K562 (cell line): ENCODE results near the gene CMAS. TPM values are rescaled to one million over a fixed set of nuclear protein-coding genes. Genes with fewer than 3 reads are reported as not detected.

Experiments
- CBX8 ChIP-seq: fragments of 200-600 bp; sonication (generic); IDR thresholded peaks from 2 replicates; pipeline ENCODE4 v1.6.1; 2012; ENCODE audit warnings: borderline replicate concordance, mixed run types, low read depth, mild to moderate bottlenecking, moderate library complexity, mixed read lengths, low read length, control low read depth, inconsistent platforms; ENCODE audit not compliant: poor library complexity, severe bottlenecking; ENCODE audit errors: extremely low read depth
- CREB1 ChIP-seq, 2 experiments: sonication (generic) in 1 of 2; formaldehyde crosslinking in 1 of 2; IDR thresholded peaks; 2 replicates each; pipeline versions ENCODE4 v1.6.1 to v1.8.0; 2012 to 2022; ENCODE audit warnings: inconsistent platforms in 1 of 2, mild to moderate bottlenecking in 1 of 2, missing genetic modification reagents in 1 of 2, moderate library complexity in 1 of 2
- ETV5 ChIP-seq: sonication (generic); formaldehyde crosslinking; IDR thresholded peaks from 2 replicates; pipeline ENCODE4 v1.4.0; 2020; ENCODE audit warnings: low read depth, mild to moderate bottlenecking, missing genetic modification reagents
- HLTF ChIP-seq: fragments of 450-650 bp; IDR thresholded peaks from 2 replicates; pipeline ENCODE4 v1.6.1; 2016
- MEIS2 ChIP-seq: fragments of 450-650 bp; IDR thresholded peaks from 2 replicates; pipeline ENCODE4 v1.6.1; 2014; ENCODE audit warnings: mild to moderate bottlenecking; ENCODE audit not compliant: partially characterized antibody
- PCBP1 ChIP-seq: fragments of 200-400 bp; formaldehyde crosslinking; IDR thresholded peaks from 2 replicates; pipeline ENCODE4 v1.6.1; 2018; ENCODE audit warnings: mild to moderate bottlenecking, low read depth, low read length; ENCODE audit not compliant: poor library complexity, severe bottlenecking
- SAP30 ChIP-seq: fragments of 200-600 bp; sonication (generic); IDR thresholded peaks from 2 replicates; pipeline ENCODE4 v1.6.1; 2012; ENCODE audit warnings: borderline replicate concordance, low read depth, mild to moderate bottlenecking, moderate library complexity, low read length, control low read depth, inconsistent platforms; ENCODE audit not compliant: insufficient read depth, poor library complexity, severe bottlenecking
- SMAD1 ChIP-seq: fragments of 150-350 bp; IDR thresholded peaks from 2 replicates; pipeline ENCODE4 v1.6.1; 2014; ENCODE audit warnings: low read length, low read depth; ENCODE audit not compliant: partially characterized antibody
- SRSF3 ChIP-seq: fragments of 200-400 bp; formaldehyde crosslinking; IDR thresholded peaks from 2 replicates; pipeline ENCODE4 v1.6.1; 2016; ENCODE audit warnings: mild to moderate bottlenecking, low read length, moderate library complexity; ENCODE audit not compliant: insufficient read depth
- ZNF121 ChIP-seq: sonication (generic); formaldehyde crosslinking; conservative IDR thresholded peaks from 2 replicates; pipeline ENCODE4 v1.8.0; 2022; ENCODE audit warnings: missing genetic modification reagents
- ZNF217 ChIP-seq: sonication (generic); formaldehyde crosslinking; IDR thresholded peaks from 2 replicates; pipeline ENCODE4 v1.8.0; 2022; ENCODE audit warnings: mild to moderate bottlenecking, missing genetic modification reagents
- ZNF24 ChIP-seq: fragments of 450-650 bp; IDR thresholded peaks from 2 replicates; pipeline ENCODE4 v1.6.1; 2016
- ZNF354B ChIP-seq: fragments of 250-450 bp; sonication (Bioruptor Pico); IDR thresholded peaks from 2 replicates; pipeline ENCODE4 v1.4.0; 2020
- ZNF408 ChIP-seq: fragments of 250-450 bp; sonication (Bioruptor Pico); IDR thresholded peaks from 2 replicates; pipeline ENCODE4 v1.4.0; 2020; ENCODE audit warnings: low read depth, mild to moderate bottlenecking, moderate library complexity
- polyA plus RNA-seq, 8 experiments: library from polyadenylated mRNA; depleted of rRNA in 4 of 8; stranded (reverse) in 5 of 8; unstranded in 3 of 8; fragments of >200 nt; fragmentation: Nextera tagmentation in 2 of 8; fragmentation: Illumina TruSeq in 1 of 8; extraction: Ambion mirVana in 2 of 8; extraction: Trizol in 1 of 8; gene quantifications; 2 replicates each; pipeline versions ENCODE4 v1.2.1 to v1.2.3, GENCODE V29; 2011 to 2014; ENCODE audit warnings: inconsistent platforms in 1 of 8, missing spikeins in 1 of 8
- total RNA-seq, 7 experiments: library from RNA; depleted of rRNA in 6 of 7; stranded (reverse); fragments of >200 nt in 6 of 7; fragmentation: Illumina TruSeq in 2 of 7; extraction: Trizol in 2 of 7; gene quantifications; 2 replicates each; pipeline versions ENCODE4 v1.2.1 to v1.2.3, GENCODE V29; 2011 to 2021; ENCODE audit warnings: low replicate concordance in 1 of 7
- TF ChIP-seq, protein P1 (sequence below): IDR thresholded peaks from 2 replicates; pipeline ENCODE4 v1.6.1; 2012; ENCODE audit warnings: low read depth, low read length, improper control_type of control experiment, borderline replicate concordance
- TF ChIP-seq, protein P2 (sequence below): fragments of 250-450 bp; sonication (Bioruptor Pico); IDR thresholded peaks from 2 replicates; pipeline ENCODE4 v1.8.0; 2022; ENCODE audit warnings: moderate library complexity, mild to moderate bottlenecking, inconsistent platforms
- TF ChIP-seq, protein P3 (sequence below): fragments of 250-450 bp; sonication (Bioruptor Pico); IDR thresholded peaks from 2 replicates; pipeline ENCODE4 v1.8.0; 2021; ENCODE audit warnings: moderate library complexity, mild to moderate bottlenecking, inconsistent platforms
- TF ChIP-seq, protein P4 (sequence below): fragments of 450-650 bp; IDR thresholded peaks from 2 replicates; pipeline ENCODE4 v1.7.1; 2018; ENCODE audit warnings: mild to moderate bottlenecking, low read depth; ENCODE audit not compliant: partially characterized antibody
- TF ChIP-seq, protein P5 (sequence below): fragments of 450-650 bp; conservative IDR thresholded peaks from 2 replicates; pipeline ENCODE4 v1.6.1; 2016; ENCODE audit warnings: missing genetic modification characterization, low read depth, mild to moderate bottlenecking, control low read depth, missing compliant biosample characterization
- TF ChIP-seq, protein P6 (sequence below): fragments of 250-450 bp; sonication (Bioruptor Pico); IDR thresholded peaks from 2 replicates; pipeline ENCODE4 v1.4.0; 2020; ENCODE audit warnings: borderline replicate concordance

CMAS gene
- total and polyA plus RNA-seq, 9 of the 15 experiments (the other 6 are each of a cell fraction or from before 2014, with no cell fraction given) = 29.7 to 108 (median 65.3) TPM

DNA sequence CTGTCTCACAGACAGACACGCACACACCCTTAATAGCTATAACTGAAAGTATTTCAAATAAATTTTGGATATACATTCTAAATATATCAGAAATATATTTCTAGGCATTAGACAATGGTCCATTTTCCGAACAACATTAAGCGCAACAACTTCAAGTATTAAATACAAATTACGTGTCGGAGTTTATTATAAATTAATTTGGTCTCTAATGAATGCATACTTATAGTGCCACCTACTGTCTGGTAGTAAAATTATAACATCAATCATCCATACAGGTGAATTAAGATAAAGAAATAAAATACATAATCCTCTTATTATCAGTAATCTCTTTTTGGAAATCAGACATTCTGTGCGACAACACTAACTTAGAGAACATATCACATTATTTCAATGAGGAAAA, 27.2 kb upstream of the CMAS start (continued):
- TF ChIP-seq ZNF121 (CRISPR knock-in tag) (no peak), ZNF24 (no peak), PCBP1 (no peak), ETV5 (no peak), ZNF354B (no peak), SRSF3 (no peak), SMAD1 (no peak), SAP30 (no peak), MEIS2 (peak; percentile 62), HLTF (no peak), CREB1 (IDR thresholded peaks at IDR 0.05) (no peak), CREB1 (CRISPR knock-in tag; IDR thresholded peaks at IDR 0.05) (no peak), ZNF408 (CRISPR knock-in tag) (no peak), ZNF217 (CRISPR knock-in tag) (no peak), CBX8 (no peak)
- TF ChIP-seq, protein P1, sequence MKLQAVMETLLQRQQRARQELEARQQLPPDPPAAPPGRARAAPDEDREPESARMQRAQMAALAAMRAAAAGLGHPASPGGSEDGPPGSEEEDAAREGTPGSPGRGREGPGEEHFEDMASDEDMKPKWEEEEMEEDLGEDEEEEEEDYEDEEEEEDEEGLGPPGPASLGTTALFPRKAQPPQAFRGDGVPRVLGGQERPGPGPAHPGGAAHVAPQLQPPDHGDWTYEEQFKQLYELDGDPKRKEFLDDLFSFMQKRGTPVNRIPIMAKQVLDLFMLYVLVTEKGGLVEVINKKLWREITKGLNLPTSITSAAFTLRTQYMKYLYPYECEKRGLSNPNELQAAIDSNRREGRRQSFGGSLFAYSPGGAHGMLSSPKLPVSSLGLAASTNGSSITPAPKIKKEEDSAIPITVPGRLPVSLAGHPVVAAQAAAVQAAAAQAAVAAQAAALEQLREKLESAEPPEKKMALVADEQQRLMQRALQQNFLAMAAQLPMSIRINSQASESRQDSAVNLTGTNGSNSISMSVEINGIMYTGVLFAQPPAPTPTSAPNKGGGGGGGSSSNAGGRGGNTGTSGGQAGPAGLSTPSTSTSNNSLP = peak; percentile 79; the same call in 1 of the 2 replicates
- TF ChIP-seq, protein P2, sequence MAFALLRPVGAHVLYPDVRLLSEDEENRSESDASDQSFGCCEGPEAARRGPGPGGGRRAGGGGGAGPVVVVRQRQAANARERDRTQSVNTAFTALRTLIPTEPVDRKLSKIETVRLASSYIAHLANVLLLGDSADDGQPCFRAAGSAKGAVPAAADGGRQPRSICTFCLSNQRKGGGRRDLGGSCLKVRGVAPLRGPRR (CRISPR knock-in tag) = no peak
- TF ChIP-seq, protein P3, sequence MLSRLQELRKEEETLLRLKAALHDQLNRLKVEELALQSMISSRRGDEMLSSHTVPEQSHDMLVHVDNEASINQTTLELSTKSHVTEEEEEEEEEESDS (CRISPR knock-in tag) = no peak
- TF ChIP-seq, protein P4, sequence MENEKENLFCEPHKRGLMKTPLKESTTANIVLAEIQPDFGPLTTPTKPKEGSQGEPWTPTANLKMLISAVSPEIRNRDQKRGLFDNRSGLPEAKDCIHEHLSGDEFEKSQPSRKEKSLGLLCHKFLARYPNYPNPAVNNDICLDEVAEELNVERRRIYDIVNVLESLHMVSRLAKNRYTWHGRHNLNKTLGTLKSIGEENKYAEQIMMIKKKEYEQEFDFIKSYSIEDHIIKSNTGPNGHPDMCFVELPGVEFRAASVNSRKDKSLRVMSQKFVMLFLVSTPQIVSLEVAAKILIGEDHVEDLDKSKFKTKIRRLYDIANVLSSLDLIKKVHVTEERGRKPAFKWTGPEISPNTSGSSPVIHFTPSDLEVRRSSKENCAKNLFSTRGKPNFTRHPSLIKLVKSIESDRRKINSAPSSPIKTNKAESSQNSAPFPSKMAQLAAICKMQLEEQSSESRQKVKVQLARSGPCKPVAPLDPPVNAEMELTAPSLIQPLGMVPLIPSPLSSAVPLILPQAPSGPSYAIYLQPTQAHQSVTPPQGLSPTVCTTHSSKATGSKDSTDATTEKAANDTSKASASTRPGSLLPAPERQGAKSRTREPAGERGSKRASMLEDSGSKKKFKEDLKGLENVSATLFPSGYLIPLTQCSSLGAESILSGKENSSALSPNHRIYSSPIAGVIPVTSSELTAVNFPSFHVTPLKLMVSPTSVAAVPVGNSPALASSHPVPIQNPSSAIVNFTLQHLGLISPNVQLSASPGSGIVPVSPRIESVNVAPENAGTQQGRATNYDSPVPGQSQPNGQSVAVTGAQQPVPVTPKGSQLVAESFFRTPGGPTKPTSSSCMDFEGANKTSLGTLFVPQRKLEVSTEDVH = no peak
- TF ChIP-seq, protein P5, sequence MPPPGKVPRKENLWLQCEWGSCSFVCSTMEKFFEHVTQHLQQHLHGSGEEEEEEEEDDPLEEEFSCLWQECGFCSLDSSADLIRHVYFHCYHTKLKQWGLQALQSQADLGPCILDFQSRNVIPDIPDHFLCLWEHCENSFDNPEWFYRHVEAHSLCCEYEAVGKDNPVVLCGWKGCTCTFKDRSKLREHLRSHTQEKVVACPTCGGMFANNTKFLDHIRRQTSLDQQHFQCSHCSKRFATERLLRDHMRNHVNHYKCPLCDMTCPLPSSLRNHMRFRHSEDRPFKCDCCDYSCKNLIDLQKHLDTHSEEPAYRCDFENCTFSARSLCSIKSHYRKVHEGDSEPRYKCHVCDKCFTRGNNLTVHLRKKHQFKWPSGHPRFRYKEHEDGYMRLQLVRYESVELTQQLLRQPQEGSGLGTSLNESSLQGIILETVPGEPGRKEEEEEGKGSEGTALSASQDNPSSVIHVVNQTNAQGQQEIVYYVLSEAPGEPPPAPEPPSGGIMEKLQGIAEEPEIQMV = no peak
- TF ChIP-seq, protein P6, sequence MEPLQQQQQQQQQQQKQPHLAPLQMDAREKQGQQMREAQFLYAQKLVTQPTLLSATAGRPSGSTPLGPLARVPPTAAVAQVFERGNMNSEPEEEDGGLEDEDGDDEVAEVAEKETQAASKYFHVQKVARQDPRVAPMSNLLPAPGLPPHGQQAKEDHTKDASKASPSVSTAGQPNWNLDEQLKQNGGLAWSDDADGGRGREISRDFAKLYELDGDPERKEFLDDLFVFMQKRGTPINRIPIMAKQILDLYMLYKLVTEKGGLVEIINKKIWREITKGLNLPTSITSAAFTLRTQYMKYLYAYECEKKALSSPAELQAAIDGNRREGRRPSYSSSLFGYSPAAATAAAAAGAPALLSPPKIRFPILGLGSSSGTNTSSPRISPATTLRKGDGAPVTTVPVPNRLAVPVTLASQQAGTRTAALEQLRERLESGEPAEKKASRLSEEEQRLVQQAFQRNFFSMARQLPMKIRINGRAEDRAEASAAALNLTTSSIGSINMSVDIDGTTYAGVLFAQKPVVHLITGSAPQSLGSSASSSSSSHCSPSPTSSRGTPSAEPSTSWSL (CRISPR knock-in tag) = no peak
